PC-3 (cell line): ENCODE results near the gene PPP1CB. TPM values are rescaled to one million over a fixed set of nuclear protein-coding genes. Genes with fewer than 3 reads are reported as not detected.

Experiments
- ATAC-seq: fragments of 200-7000 bp; cut with Tn5 transposase; 2 replicates; pipeline ENCODE4 v1.9.1; 2020; ENCODE audit warnings: mild to moderate bottlenecking, moderate library complexity
- BruUV-seq: library from RNA; stranded (reverse); fragments of 400-500 nt; replicated peaks from 2 replicates; lab custom pipeline; 2021; lab: Mats Ljungman, UMichigan
- CTCF ChIA-PET: fragments of 300-600 bp; sonication (Branson Sonifier 250); formaldehyde crosslinking; loops from one replicate; lab custom pipeline; 2022; ENCODE audit warnings: antibody characterized with exemption; lab: Charles Lee
- POLR2A ChIA-PET: fragments of 300-600 bp; sonication (Branson Sonifier 250); formaldehyde crosslinking; loops from one replicate; lab custom pipeline; 2022; ENCODE audit warnings: antibody characterized with exemption; ENCODE audit not compliant: unreplicated experiment; lab: Charles Lee
- DNase-seq: peaks from one replicate; pipeline ENCODE4 v3.0.0-alpha.2; 2015
- H2AFZ ChIP-seq: fragments of 300-600 bp; sonication (generic); 2 replicates; pipeline ENCODE4 v1.6.0; 2016; ENCODE audit warnings: antibody characterized with exemption, low read length
- H3F3A ChIP-seq: fragments of 300-600 bp; sonication (generic); one replicate; pipeline ENCODE4 v1.6.0; 2017; ENCODE audit warnings: antibody characterized with exemption, low read length, control low read depth, mild to moderate bottlenecking; ENCODE audit not compliant: unreplicated experiment
- H3K27ac ChIP-seq: fragments of 300-600 bp; sonication (generic); 2 replicates; pipeline ENCODE4 v1.5.1; 2016; ENCODE audit warnings: mild to moderate bottlenecking, low read length
- H3K27me3 ChIP-seq: fragments of 300-600 bp; sonication (generic); 2 replicates; pipeline ENCODE4 v1.6.1; 2016; ENCODE audit warnings: low read length, mixed read lengths
- H3K36me3 ChIP-seq: fragments of 300-600 bp; sonication (generic); 2 replicates; pipeline ENCODE4 v1.6.1; 2016; ENCODE audit warnings: low read depth, mixed run types, low read length, mixed read lengths
- H3K4me1 ChIP-seq: fragments of 300-600 bp; sonication (generic); 2 replicates; pipeline ENCODE4 v1.5.1; 2016; ENCODE audit warnings: low read length; ENCODE audit not compliant: insufficient read depth
- H3K4me2 ChIP-seq: fragments of 300-600 bp; sonication (generic); 2 replicates; pipeline ENCODE4 v1.6.0; 2016; ENCODE audit warnings: low read length
- H3K4me3 ChIP-seq: fragments of 300-600 bp; sonication (generic); 2 replicates; pipeline ENCODE4 v1.5.1; 2016; ENCODE audit warnings: mild to moderate bottlenecking, low read length, mixed read lengths
- H3K79me2 ChIP-seq: fragments of 300-600 bp; sonication (generic); 2 replicates; pipeline ENCODE4 v1.6.1; 2017; ENCODE audit warnings: low read length, mixed read lengths
- H3K9ac ChIP-seq: fragments of 300-600 bp; sonication (generic); 2 replicates; pipeline ENCODE4 v1.6.0; 2016; ENCODE audit warnings: mild to moderate bottlenecking, low read length
- H3K9me2 ChIP-seq: fragments of 300-600 bp; sonication (generic); replicated peaks from 2 replicates; pipeline ENCODE4 v1.6.1; 2016; ENCODE audit warnings: mixed run types, low read length, mixed read lengths
- H3K9me3 ChIP-seq: fragments of 300-600 bp; sonication (generic); 2 replicates; pipeline ENCODE4 v1.6.1; 2016; ENCODE audit warnings: low read length, mixed read lengths
- H4K20me1 ChIP-seq: fragments of 300-600 bp; sonication (generic); 2 replicates; pipeline ENCODE4 v1.6.1; 2016; ENCODE audit warnings: low read length, mixed read lengths
- EZH2 ChIP-seq: fragments of 300-600 bp; sonication (generic); IDR thresholded peaks from one replicate; pipeline ENCODE4 v1.6.1; 2017; ENCODE audit warnings: antibody characterized with exemption, mild to moderate bottlenecking, low read length; ENCODE audit not compliant: unreplicated experiment
- EZH2phosphoT487 ChIP-seq: fragments of 300-600 bp; sonication (generic); IDR thresholded peaks from 2 replicates; pipeline ENCODE4 v1.6.1; 2018; ENCODE audit warnings: mild to moderate bottlenecking, antibody characterized with exemption, low read length, borderline replicate concordance
- intact Hi-C: fragments of 100-400 bp; cut with micrococcal nuclease; formaldehyde crosslinking; loops from 2 replicates; pipeline ENCODE4 v1.9.0; 2023
- total RNA-seq: library from RNA; depleted of rRNA; stranded (reverse); fragments of >200 nt; gene quantifications from 2 replicates; pipeline ENCODE4 v1.2.3, GENCODE V29; 2014
- TF ChIP-seq, protein P1 (sequence below): fragments of 300-600 bp; sonication (generic); conservative IDR thresholded peaks from 2 replicates; pipeline ENCODE4 v1.5.1; 2017; ENCODE audit warnings: antibody characterized with exemption, low read depth, mild to moderate bottlenecking, low read length

PPP1CB gene
- total RNA-seq, 1 experiment from 2014 or later = 84.2 TPM

- intact Hi-C loops = no loop called here
- CTCF ChIA-PET = no interaction called here
- DNase-seq (no peak), ATAC-seq (no peak)
- Histone ChIP-seq H3K9me3 (no peaks in the 10 kb centered on the region), H2AFZ (no peak overlapping the region), H4K20me1 (no peaks in the 10 kb centered on the region), H3K36me3 (no peaks in the 10 kb centered on the region), H3F3A (no peaks in the 10 kb centered on the region), H3K4me1 (no peaks in the 10 kb centered on the region), H3K27me3 (no peaks in the 10 kb centered on the region), H3K4me2 (no peak overlapping the region), H3K9ac (no peak overlapping the region), H3K9me2 (no peaks in the 10 kb centered on the region), H3K4me3 (no peak overlapping the region), H3K79me2 (no peaks in the 10 kb centered on the region), H3K27ac (no peak overlapping the region)
- no peak for TF ChIP-seq EZH2
- TF ChIP-seq EZH2phosphoT487 = no peak
- TF ChIP-seq, protein P1, sequence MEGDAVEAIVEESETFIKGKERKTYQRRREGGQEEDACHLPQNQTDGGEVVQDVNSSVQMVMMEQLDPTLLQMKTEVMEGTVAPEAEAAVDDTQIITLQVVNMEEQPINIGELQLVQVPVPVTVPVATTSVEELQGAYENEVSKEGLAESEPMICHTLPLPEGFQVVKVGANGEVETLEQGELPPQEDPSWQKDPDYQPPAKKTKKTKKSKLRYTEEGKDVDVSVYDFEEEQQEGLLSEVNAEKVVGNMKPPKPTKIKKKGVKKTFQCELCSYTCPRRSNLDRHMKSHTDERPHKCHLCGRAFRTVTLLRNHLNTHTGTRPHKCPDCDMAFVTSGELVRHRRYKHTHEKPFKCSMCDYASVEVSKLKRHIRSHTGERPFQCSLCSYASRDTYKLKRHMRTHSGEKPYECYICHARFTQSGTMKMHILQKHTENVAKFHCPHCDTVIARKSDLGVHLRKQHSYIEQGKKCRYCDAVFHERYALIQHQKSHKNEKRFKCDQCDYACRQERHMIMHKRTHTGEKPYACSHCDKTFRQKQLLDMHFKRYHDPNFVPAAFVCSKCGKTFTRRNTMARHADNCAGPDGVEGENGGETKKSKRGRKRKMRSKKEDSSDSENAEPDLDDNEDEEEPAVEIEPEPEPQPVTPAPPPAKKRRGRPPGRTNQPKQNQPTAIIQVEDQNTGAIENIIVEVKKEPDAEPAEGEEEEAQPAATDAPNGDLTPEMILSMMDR = no peak
- POLR2A ChIA-PET = no interaction called here
- BruUV-seq = no TSS peak
Measured at GRCh38 chr2:28833740-28834470, 82.3 kb downstream of the PPP1CB start.

- Histone ChIP-seq H3K27ac (no peak overlapping the region), H3K79me2 (no peaks in the 10 kb centered on the region), H2AFZ (no peak overlapping the region), H3K4me2 (no peak overlapping the region), H3K4me3 (no peak overlapping the region), H3K27me3 (no peaks in the 10 kb centered on the region), H3F3A (no peaks in the 10 kb centered on the region), H3K4me1 (no peaks in the 10 kb centered on the region), H4K20me1 (no peaks in the 10 kb centered on the region), H3K9me3 (no peaks in the 10 kb centered on the region), H3K36me3 (no peaks in the 10 kb centered on the region), H3K9ac (no peak overlapping the region), H3K9me2 (no peaks in the 10 kb centered on the region)
- ChIA-PET POLR2A (no interaction called here), CTCF (no interaction called here)
- DNase-seq (no peak), ATAC-seq (no peak)
- intact Hi-C loops = no loop called here
- no peak for TF ChIP-seq EZH2
- no peak for TF ChIP-seq EZH2phosphoT487
- TF ChIP-seq, protein P1 = no peak
- no TSS peak for BruUV-seq
Measured at GRCh38 chr2:28835781-28836180, 84.2 kb downstream of the PPP1CB start.

DNA sequence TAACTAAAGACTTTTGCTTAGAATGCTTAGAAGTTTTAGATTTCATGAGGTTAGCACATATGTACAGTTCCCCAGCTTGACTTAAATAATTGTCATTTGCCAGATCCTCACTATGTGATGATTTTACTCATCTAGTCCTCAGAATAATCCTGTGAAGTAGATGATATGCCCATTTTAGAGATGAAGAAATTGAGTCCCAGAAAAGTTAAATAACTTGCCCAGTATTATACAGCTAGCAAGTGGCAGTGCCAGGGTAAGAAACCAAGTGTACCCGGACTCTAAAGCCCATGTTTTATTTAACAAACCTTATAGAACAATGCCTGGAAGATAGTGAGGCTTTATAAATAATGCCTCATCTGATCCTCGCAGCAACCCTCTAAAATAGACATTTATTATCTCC, 87.3 kb downstream of the PPP1CB start:
- Histone ChIP-seq H3K4me1 (no peaks in the 10 kb centered on the region), H3F3A (no peaks in the 10 kb centered on the region), H3K27me3 (no peaks in the 10 kb centered on the region), H3K9me2 (no peaks in the 10 kb centered on the region), H3K36me3 (no peaks in the 10 kb centered on the region), H3K9ac (no peak overlapping the region), H3K9me3 (no peaks in the 10 kb centered on the region), H3K4me3 (no peak overlapping the region), H2AFZ (no peak overlapping the region), H3K79me2 (no peaks in the 10 kb centered on the region), H3K4me2 (no peak overlapping the region), H4K20me1 (no peaks in the 10 kb centered on the region), H3K27ac (no peak overlapping the region)
- intact Hi-C loops = no loop called here
- DNase-seq (no peak), ATAC-seq (no peak)
- ChIA-PET POLR2A (no interaction called here), CTCF (interaction anchor here (0.8 kb wide), 1 partner anchor 113 kb away, joined by 3 read pairs; no protein-coding TSS in a partner anchor)
- TF ChIP-seq EZH2 (no peak), EZH2phosphoT487 (no peak)
- TF ChIP-seq, protein P1 = no peak
- no TSS peak for BruUV-seq
